ENCODE measurements around the gene PPFIA2.

PPFIA2 gene

DNA sequence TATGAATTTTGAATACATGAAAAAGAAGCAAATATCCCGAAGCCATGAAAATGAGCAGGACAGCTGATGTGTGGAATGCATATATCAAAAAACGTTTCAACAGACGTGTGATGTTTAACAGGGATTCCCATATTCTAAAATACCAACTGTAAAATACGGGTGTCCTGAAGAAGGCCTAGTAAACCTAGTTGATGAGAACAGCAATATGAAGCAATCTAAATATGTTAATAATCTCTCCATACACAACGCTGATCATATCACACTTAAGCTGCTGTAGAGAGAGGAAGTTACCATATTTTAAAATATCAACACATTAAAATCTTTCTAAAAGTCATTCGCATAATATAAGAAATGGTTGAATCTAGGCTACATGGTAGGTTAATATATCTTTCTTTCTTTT, 317.5 kb downstream of the PPFIA2 start:
- no peak for DNase-seq (ENCODE audit: low spot score)

DNA sequence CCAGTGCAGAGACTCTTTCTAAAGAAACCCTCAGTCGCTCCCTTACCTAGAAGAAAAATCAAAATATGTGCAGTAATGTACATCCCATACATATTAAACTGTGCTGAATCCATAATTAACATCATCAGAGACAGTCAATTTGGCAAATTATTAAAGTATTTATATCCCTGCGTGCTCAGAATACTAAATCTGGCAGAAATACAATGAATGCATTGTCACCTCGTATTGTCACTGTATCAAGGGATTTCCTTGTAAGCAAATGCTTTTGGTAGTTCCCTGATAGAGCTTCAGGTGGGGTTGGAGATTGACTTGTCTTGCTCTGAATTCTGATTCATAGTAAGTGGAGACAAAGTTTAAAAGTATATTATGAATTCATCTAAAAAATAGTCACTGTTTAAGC, 319.1 kb downstream of the PPFIA2 start:
- no peak for DNase-seq (ENCODE audit: low spot score)

DNA sequence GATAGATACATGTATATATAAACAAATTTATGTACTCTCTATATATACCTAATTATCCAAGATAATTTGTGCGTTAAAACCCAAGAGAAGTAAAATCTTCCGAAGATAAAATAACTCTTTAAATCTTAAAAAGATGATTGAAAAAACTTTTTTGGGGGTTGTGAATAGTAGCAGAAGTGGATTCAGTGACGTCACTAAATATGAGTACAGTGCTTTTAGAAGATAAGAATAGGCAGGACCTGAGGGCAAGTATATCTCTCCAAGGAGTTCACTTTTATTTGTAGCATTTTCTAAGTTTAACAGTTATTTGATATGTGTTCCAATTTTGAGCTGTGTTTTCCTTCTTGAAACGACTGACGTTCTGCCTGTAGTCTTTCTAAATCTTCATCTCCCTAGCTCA, 319.8 kb downstream of the PPFIA2 start:
- DNase-seq (ENCODE audit: low spot score), result no peak

DNA sequence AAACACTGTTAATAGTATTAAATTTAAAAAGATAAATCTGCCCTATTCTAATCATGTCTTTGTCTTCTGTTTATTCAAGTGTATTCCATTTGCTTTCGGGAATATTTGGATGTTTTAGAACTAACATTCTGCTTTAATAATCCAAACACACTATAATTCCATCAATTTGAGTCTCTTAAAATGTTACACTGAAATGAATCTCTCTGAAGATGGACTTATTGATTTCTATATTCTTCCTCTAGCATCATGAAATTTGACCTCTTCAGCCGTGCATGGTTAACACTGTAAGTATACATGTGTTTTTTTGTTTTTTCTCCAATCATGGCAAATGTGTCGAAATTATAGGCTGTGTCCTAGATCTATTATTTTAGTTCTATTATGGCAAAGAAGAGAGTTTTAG, 342.1 kb downstream of the PPFIA2 start:
- DNase-seq (ENCODE audit: low spot score), result no peak

DNA sequence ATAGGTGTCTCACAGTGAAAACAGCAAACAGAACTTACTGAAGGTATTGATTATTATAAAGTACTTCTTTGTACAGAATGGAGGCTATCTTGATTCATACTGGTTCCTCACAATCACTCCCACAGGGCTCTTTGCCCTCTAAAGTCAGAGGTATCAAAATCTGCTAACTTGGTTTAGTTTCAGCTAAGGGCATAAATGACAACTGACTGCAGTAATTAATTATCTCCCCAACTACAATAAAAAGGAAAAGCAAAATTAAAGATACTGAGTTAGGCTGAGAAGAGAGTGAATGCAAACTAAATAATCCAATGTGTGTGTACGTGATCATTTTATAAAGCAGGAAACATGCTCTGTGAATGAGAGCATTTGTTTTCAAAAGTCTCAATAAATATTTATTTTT, 342.6 kb downstream of the PPFIA2 start:
- DNase-seq (ENCODE audit: low spot score), result no peak

DNA sequence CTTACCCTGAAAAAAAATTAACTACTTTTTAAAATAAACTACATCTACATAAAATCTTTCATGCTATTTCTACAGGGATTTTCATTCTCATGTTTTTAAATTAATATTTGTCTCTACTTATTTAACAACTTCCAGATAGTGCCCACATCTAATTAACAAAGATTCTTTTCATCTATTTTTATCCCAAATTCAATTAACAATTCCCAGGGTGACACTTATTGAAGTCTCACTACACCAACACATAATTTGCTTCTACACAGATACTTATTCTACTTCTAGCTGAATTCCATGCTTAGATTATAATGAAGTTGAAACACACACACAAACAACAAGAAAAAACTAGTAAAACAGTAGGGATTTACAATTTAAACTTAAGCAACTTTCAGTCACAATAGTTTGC, 344.7 kb downstream of the PPFIA2 start:
- no peak for DNase-seq (ENCODE audit: low spot score)

DNA sequence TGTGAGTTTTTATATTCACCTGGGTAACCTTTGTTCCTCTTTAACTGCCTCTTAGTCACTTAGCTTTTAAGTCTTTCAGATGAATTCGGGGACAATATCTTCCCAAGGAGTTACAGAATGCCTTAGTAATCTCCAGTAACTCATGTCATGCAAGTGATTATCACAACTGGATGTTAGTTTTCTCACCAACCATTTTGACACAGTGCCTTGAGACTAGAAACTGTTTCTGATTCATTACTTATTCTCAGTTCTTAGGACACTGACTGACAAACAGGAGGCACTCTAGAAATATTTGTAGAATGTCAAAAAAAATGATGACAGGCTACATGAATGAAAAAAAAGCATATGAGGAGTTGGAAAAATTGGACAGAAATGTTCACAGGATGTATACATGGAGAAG, 346.2 kb downstream of the PPFIA2 start:
- no peak for DNase-seq (ENCODE audit: low spot score)

DNA sequence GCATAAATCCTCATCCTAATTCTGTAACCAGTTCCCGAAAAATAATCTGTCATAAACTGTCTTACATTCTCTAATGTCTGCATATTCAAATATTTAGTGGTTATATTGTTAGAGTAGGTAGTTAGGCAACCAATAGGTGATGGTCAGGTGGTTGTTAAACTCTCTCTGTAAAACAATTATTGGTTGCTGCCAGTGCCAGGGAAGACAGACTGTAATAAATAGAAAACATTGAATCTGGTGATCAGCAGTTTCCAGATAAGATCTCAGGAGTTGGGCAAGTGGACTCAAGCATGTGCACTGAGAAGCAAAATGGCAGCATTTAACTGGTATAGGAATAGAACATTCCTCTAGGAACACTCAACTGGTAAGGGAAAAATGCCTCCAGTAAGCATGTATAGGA, 355.8 kb downstream of the PPFIA2 start:
- DNase-seq (ENCODE audit: low spot score), result no peak

DNA sequence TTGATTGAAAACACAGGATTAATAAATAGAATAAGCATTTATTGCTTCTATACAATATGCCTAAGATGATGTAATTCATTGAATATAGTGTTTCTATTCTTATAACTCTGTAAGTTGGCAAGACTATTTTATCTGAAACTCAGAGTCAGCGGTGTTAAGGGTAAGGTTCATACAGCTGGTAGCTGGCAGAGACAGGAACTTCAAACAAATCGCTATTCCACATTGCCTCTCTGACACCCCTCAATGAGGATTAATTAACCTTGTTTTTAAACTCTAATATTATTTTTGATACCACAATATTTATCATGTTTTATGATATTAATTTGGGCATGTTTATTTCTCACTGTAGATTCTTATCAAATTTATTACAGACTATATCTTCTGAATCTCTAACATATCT, 357.9 kb downstream of the PPFIA2 start:
- no peak for DNase-seq (ENCODE audit: low spot score)

DNA sequence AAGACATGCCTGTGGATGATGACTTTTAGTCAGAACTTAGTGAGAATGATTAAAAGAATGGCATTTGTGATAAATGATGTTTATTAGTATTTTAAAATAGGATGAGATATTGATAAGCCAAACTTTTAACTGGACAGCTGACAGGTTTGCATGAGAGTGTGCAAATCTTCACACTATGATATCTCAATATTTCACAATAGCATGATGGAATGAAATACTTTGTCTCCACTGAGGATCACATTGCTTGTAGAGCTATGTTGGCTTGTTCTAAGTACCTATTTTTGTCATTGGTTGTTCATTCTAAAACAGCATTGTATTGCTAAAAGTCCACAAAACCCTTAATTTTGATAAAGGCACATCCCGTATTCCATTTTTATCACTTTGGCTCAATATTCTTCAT, 359.1 kb downstream of the PPFIA2 start:
- no peak for DNase-seq (ENCODE audit: low spot score)

DNA sequence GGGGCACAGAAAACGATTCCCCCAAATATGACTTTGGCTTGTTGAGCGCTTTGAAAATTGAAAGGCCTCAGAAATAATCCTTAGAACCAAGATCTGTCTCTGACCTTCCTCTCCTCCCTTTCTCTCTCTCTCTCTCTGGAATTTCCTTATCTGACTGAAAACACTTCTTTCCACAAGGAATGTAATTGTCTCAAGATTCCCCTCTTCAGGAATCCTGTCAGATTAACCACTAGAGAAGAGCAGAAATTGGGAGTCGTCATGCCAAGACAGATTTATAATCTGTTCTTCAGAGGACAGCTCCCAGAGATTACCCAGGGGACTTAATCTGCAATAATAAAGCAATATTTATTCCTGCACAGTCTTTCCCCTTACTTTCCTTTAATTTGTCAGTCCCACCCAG, 363.7 kb downstream of the PPFIA2 start:
- no peak for DNase-seq (ENCODE audit: low spot score)

DNA sequence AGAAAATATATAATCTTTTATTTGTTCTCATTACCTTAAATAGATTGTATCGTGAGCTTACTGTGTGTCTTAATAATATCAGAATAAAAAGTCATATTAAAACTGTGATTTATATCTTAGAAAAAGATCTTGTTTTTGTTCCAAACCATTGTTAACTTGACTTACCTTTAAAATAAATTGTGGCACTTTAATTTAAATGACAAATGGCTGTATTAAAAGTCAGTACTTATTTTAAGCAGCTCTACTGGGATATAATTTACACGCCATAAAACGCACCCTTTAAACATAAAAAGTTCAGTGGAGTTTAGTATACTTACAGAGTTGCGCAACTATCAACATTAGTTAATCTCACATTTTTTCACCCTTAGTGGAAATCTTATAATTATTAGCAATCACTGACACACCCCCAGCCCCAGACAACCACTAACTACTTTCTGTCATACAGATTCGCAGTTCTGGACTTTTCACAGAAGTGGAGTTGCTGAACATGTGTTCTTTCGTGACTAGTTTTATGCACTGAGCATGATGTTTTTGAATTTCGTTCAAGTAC, 369.5 kb downstream of the PPFIA2 start:
- no peak for DNase-seq (ENCODE audit: low spot score)

DNA sequence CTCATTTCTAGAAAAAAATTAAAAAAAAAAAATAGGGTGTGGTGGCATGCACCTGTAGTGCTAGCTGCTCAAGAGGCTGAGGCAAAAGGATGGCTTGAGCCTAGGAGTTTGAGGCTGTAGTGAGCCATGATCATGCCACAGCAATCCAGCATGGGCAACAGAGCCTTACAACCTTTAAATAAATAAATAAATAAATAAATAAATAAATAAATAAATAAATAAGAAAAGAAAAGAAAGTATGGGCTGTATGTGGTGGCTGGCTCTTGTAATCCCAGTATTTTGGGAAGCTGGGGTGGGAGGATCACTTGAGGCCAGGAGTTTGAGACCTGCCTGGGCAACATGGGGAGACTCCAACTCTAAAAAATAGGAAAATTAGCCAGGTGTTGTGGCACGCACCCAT, 373.0 kb downstream of the PPFIA2 start:
- no peak for DNase-seq (ENCODE audit: low spot score)

DNA sequence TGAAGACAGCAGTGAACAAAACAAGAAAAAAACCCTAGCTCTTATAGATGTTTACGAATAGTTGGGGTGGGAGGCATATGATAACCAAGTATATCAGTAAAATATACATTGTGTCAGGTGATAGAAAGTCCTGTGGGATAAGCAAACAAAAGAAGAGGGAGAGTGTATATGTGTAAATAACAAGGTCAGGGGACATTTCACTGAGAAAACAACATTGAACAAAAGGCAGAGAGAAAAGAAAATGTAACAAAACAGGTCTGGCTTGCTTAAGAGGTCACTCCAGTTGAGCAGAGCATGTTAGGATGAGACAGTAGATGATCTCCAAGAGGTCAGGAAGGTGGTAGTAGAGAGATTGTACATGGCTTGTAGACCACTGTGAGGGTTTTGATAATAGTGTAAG, 377.2 kb downstream of the PPFIA2 start:
- DNase-seq (ENCODE audit: low spot score), result no peak

DNA sequence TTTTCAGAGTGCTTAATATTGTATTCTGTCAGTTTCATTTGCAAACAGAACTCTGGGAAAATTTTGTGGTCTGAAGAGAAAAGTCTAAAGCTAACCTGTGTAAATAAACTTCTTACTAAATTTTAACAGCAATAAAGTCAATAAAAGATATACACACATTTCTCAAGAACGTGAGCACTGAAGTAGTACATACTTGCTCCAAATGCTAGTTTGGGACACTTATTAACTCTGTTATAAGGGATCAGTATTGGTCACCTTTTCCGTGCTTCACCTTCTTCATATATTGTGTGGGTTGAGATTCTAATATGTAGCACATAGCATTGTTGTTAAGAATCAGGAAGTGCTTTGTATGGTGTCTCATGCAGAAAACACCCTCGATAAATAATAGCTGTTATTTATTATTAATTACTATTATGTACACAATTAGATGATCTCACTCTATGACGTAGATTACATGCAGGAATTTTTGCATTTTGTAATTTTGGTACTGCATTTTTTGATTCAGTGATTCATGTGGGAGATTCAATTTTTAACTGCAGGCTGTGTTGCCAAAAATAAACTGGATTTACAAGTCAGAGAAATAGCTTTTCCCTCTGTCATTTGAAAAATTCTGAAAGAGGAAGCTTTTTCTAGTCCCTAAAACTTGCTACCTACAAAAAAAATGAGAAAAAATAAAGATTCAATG, 380.4 kb downstream of the PPFIA2 start:
- no peak for DNase-seq (ENCODE audit: low spot score)

DNA sequence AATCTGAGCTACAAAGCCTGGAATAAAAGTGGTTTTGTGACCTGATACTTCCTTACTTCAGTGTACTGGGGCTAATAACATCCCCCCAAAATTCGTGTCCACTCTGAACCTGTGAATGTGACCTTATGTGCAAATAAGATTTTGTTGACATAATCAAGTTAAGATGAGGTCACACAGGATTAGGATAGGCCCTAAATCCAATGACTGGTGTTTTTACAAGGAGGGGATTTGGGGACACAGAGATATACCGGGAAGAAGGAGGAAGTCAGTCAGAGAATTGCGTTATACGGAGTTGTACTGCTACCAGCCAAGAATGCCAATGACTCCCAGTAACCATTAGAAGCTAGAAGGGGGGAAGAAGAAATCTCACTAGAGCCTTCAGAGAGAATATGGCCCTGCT, 381.4 kb downstream of the PPFIA2 start:
- DNase-seq (ENCODE audit: low spot score), result no peak

DNA sequence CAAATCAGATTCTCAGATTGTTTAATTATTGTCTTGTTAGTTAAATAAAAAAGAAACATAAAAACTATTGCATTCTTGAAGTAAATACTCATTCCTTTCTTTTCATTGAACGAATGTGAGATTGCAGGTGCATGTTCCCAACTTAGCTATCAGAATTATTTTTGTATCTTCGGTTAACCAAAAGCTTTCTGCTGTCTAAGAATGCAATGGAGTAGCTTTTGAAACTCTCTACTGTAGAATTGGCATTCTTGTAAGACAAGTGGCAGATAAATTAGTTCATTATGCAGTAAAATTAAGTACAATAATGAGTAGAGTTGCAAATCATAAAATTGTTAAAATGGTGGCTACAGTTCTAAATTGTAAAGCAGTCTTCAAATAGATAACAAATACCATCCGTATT, 383.2 kb downstream of the PPFIA2 start:
- no peak for DNase-seq (ENCODE audit: low spot score)

DNA sequence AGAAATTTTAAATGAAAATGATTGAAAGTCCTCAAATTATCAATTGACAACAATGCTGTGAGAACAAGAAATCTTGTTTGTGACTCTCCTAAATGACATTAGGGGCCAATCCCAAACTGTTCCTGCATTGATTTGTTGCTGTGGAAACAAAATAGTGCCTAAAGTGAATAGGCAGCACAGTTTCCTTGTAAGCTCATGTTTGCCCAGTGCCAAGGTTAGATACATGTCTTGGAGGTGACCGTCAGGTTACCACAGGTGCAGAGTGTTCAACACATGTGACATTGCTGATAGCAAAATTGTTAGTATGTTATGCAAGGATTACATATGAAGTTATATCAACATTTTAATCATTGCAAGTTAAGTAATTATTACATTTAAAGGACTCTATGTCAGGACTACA, 388.7 kb downstream of the PPFIA2 start:
- DNase-seq (ENCODE audit: low spot score), result no peak

DNA sequence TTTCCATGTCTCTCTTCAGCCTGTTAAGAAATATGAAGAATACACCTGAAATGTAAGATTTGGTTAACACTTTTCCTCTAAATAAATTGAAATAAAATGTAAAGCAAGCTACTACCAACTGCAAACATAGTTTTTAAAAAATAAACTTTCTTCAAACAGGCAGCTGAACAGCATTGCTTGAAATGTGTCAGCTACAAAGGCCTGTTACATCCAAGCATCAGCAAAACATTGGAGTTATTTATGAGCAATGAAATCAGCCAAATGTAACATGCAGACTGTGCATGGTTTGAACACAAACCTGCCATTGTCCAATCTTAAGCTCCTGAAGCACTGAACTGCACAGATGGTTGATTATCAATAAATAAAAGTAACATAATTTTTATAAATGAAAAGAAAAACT, 390.0 kb downstream of the PPFIA2 start:
- no peak for DNase-seq (ENCODE audit: low spot score)

DNA sequence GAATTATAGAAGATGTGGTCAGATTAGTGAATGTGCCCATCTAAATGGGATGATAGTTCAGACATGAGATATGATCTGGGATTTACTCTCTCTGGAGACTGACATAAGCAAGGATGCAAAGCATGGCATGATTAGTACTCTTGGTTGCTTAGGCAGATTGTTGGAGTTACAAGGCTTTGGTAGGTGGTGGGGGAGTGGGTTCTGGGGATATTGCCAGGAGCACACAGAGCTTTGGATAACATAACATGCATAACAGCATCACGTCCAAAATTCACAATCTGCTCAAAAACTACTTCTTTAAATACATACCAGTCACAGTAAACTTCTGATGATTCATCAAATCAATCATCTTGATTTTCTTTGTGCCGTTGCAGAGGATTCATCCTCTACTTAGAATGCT, 393.9 kb downstream of the PPFIA2 start:
- no peak for DNase-seq (ENCODE audit: low spot score)

DNA sequence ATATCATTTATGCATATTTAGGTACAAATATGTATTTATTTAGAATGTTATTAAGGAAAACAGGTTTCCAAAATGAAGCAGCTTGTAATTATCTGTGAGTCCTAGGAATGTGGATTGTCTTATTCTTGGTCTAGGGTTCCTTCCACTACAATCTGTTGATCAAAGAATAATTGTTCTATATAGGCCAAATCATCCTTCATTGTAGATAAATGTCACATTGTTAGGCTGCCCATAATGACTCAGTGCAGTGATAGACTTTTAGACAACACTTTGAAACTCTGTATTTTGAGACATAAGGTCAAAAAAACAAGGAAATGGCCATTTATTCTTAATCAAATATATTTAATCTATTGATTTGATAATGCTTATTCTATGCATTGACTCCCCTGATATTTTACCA, 398.2 kb downstream of the PPFIA2 start:
- no peak for DNase-seq (ENCODE audit: low spot score)

DNA sequence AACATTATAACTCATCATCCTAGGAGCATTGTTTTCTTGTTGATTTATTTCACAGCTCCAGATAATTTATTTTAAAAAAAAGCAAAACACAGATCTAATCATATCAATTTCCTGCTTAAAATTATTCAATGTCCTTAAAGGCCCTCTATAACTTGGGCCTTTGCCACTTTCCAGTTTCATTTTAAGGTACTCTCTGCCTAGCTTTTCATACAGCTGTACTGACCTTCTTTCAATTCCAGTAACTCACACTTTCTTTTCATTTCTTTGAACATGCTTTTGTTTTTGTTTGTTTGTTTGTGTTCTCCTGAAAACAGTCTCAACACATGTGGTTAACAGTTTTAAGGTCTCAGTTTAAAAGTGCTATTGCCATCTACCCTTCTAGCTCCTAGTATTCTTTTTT, 399.4 kb downstream of the PPFIA2 start:
- no peak for DNase-seq (ENCODE audit: low spot score)

DNA sequence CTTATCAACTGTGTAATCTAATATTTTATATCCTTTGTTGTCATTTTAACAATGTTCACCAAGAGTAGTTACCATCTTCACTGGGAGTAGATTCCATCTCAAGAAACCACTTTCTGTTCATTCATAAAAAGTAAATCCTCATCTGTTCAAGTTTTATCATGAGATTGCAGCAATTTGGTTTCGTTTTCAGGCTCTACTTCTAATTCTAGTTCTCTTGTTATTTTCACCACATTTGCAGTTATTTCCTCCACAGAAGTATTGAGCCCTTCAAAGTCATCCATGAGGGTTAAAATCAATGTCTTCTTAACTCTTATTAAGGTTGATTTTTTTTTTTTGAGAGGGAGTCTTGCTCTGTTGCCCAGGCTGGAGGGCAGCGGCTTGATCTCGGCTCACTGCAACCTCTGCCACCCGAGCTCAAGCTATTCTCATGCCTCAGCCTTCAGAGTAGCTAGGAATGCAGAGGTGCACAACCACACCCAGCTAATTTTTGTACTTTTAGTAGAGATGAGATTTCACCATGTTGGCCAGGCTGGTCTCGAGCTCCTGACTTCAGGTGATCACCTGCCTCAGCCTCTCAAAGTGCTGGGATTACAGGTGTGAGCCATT, 404.7 kb downstream of the PPFIA2 start:
- DNase-seq (ENCODE audit: low spot score), result no peak

DNA sequence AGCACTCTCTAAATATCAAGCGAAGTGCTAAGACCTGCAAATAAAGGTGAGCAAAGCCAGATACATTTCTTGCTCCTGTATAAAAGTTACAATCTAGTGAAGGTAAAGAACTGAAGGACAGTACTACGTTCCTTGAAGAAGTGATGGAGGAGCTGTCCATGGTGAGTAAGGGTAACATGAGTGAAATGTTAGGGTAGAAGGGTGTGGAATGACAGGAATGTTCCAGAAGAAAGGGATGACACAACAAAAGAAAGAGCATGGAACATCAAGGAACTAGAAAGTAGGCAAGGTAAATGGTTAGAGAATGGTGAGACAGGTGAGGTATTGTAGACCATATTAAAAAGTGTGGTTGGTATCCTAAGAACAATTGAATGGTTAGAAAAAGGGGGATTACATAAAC, 408.8 kb downstream of the PPFIA2 start:
- DNase-seq (ENCODE audit: low spot score), result no peak

Data from cerebellar cortex (tissue), 1 donor.